Panc1 (cell line): ENCODE data around the gene TSC22D3.

Experiments used
- CTCF ChIP-seq: fragments of 450-650 bp; IDR thresholded peaks from 2 replicates; pipeline ENCODE4 v1.5.1; 2017; ENCODE audit warnings: mild to moderate bottlenecking
- POLR2AphosphoS5 ChIP-seq: IDR thresholded peaks from 2 replicates; pipeline ENCODE4 v1.6.1; 2012; ENCODE audit warnings: mild to moderate bottlenecking, low read depth, low read length, moderate library complexity
- TCF7L2 ChIP-seq: IDR thresholded peaks from 2 replicates; pipeline ENCODE4 v1.6.1; 2011; ENCODE audit warnings: mild to moderate bottlenecking, low read depth, low read length, inconsistent platforms
- TF ChIP-seq, protein P1 (sequence below), 2 experiments: IDR thresholded peaks; 2 replicates each; pipeline ENCODE4 v1.6.1; 2011 to 2012; ENCODE audit warnings: low read depth in 2 of 2, control low read depth in 1 of 2, low read length in 1 of 2, mild to moderate bottlenecking in 1 of 2, moderate library complexity in 1 of 2; ENCODE audit not compliant: insufficient read depth in 1 of 2

GRCh38 chrX:107738272-107738671, 37.3 kb downstream of the TSC22D3 start:
- TF ChIP-seq POLR2AphosphoS5 = no peak
- no peak for TF ChIP-seq CTCF
- no peak for TF ChIP-seq TCF7L2
- TF ChIP-seq, protein P1, sequence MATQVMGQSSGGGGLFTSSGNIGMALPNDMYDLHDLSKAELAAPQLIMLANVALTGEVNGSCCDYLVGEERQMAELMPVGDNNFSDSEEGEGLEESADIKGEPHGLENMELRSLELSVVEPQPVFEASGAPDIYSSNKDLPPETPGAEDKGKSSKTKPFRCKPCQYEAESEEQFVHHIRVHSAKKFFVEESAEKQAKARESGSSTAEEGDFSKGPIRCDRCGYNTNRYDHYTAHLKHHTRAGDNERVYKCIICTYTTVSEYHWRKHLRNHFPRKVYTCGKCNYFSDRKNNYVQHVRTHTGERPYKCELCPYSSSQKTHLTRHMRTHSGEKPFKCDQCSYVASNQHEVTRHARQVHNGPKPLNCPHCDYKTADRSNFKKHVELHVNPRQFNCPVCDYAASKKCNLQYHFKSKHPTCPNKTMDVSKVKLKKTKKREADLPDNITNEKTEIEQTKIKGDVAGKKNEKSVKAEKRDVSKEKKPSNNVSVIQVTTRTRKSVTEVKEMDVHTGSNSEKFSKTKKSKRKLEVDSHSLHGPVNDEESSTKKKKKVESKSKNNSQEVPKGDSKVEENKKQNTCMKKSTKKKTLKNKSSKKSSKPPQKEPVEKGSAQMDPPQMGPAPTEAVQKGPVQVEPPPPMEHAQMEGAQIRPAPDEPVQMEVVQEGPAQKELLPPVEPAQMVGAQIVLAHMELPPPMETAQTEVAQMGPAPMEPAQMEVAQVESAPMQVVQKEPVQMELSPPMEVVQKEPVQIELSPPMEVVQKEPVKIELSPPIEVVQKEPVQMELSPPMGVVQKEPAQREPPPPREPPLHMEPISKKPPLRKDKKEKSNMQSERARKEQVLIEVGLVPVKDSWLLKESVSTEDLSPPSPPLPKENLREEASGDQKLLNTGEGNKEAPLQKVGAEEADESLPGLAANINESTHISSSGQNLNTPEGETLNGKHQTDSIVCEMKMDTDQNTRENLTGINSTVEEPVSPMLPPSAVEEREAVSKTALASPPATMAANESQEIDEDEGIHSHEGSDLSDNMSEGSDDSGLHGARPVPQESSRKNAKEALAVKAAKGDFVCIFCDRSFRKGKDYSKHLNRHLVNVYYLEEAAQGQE (IDR thresholded peaks at IDR 0.05; ENCODE audit: insufficient read depth in 1 of 2, low read depth in 2 of 2, low read length in 1 of 2) = no peak
